GM23338 (cell line): ENCODE data around the gene CCR6. TPM values are rescaled to one million over a fixed set of nuclear protein-coding genes. Genes with fewer than 3 reads are reported as not detected.

Source experiments
- ATAC-seq: fragments of 200-7000 bp; cut with Tn5 transposase; 3 replicates; pipeline ENCODE4 v1.9.1; 2020
- DNase-seq: peaks from one replicate; pipeline ENCODE4 v3.0.0-alpha.2; 2015; ENCODE audit warnings: low spot score
- H2AFZ ChIP-seq: fragments of 200-600 bp; sonication (generic); 2 replicates; pipeline ENCODE4 v1.8.0; 2016; ENCODE audit warnings: antibody characterized with exemption, mild to moderate bottlenecking, moderate library complexity
- H3F3A ChIP-seq: fragments of 200-600 bp; sonication (generic); replicated peaks from 2 replicates; pipeline ENCODE4 v1.8.0; 2017; ENCODE audit warnings: antibody characterized with exemption, mixed run types, low read depth
- H3K27ac ChIP-seq: fragments of 200-600 bp; sonication (generic); 2 replicates; pipeline ENCODE4 v1.6.1; 2016; ENCODE audit warnings: low read depth
- H3K27me3 ChIP-seq: fragments of 200-600 bp; sonication (generic); 2 replicates; pipeline ENCODE4 v1.8.0; 2016; ENCODE audit warnings: mild to moderate bottlenecking, mixed run types, moderate library complexity; ENCODE audit not compliant: insufficient read depth
- H3K36me3 ChIP-seq: fragments of 200-600 bp; sonication (generic); 2 replicates; pipeline ENCODE4 v1.8.0; 2016; ENCODE audit warnings: mild to moderate bottlenecking; ENCODE audit not compliant: insufficient read depth
- H3K4me1 ChIP-seq: fragments of 200-600 bp; sonication (generic); 2 replicates; pipeline ENCODE4 v1.8.0; 2016; ENCODE audit warnings: mild to moderate bottlenecking, moderate library complexity; ENCODE audit not compliant: insufficient read depth
- H3K4me2 ChIP-seq: fragments of 200-600 bp; sonication (generic); 2 replicates; pipeline ENCODE4 v1.7.1; 2017; ENCODE audit warnings: mixed run types
- H3K4me3 ChIP-seq: fragments of 200-600 bp; sonication (generic); 2 replicates; pipeline ENCODE4 v1.6.1; 2016; ENCODE audit warnings: mixed run types
- H3K79me2 ChIP-seq: fragments of 200-600 bp; sonication (generic); replicated peaks from 2 replicates; pipeline ENCODE4 v1.8.0; 2017; ENCODE audit warnings: mild to moderate bottlenecking; ENCODE audit not compliant: insufficient read depth
- H3K9me2 ChIP-seq: fragments of 200-600 bp; sonication (generic); 2 replicates; pipeline ENCODE4 v1.8.0; 2017; ENCODE audit not compliant: insufficient read depth
- H4K20me1 ChIP-seq: fragments of 200-600 bp; sonication (generic); replicated peaks from 2 replicates; pipeline ENCODE4 v1.8.0; 2017; ENCODE audit warnings: mild to moderate bottlenecking; ENCODE audit not compliant: insufficient read depth
- H3K27ac Mint-ChIP-seq: 2 replicates; pipeline ENCODE4 v1.8.0; 2020; ENCODE audit warnings: inconsistent platforms, mild to moderate bottlenecking, moderate library complexity, mixed read lengths
- H3K27me3 Mint-ChIP-seq: 3 replicates; pipeline ENCODE4 v1.8.0; 2022; ENCODE audit warnings: low read depth, mild to moderate bottlenecking, moderate library complexity, mixed read lengths, inconsistent platforms; ENCODE audit not compliant: insufficient read depth, poor library complexity
- H3K36me3 Mint-ChIP-seq: 3 replicates; pipeline ENCODE4 v1.8.0; 2021; ENCODE audit warnings: low read depth, mild to moderate bottlenecking, inconsistent platforms, moderate library complexity, mixed read lengths
- H3K4me1 Mint-ChIP-seq: 3 replicates; pipeline ENCODE4 v1.8.0; 2020; ENCODE audit warnings: mild to moderate bottlenecking, inconsistent platforms, mixed read lengths
- H3K4me3 Mint-ChIP-seq: 3 replicates; pipeline ENCODE4 v1.8.0; 2021; ENCODE audit warnings: moderate library complexity, mild to moderate bottlenecking, inconsistent platforms, mixed read lengths
- H3K9me3 Mint-ChIP-seq: 3 replicates; pipeline ENCODE4 v1.8.0; 2020; ENCODE audit warnings: moderate library complexity, mild to moderate bottlenecking, inconsistent platforms, mixed read lengths
- CREB1 ChIP-seq: fragments of 250-450 bp; sonication (Bioruptor Pico); IDR thresholded peaks from 2 replicates; pipeline ENCODE4 v1.5.0; 2020; ENCODE audit warnings: low read depth, mild to moderate bottlenecking, moderate library complexity
- CTCF ChIP-seq, 2 experiments: fragments of 200-600 bp in 1 of 2; sonication (generic) in 1 of 2; conservative IDR thresholded peaks; 2 replicates each; pipeline versions ENCODE4 v1.5.1 to v1.6.1; 2016 to 2017; ENCODE audit warnings: antibody characterized with exemption in 2 of 2, low read depth in 2 of 2, mild to moderate bottlenecking in 2 of 2, moderate library complexity in 1 of 2
- ETS1 ChIP-seq: IDR thresholded peaks from 2 replicates; pipeline ENCODE4 v1.6.1; 2016; ENCODE audit warnings: antibody characterized with exemption
- EZH2 ChIP-seq: fragments of 200-600 bp; sonication (generic); IDR thresholded peaks from one replicate; pipeline ENCODE4 v1.8.0; 2017; ENCODE audit warnings: antibody characterized with exemption, mild to moderate bottlenecking, low read depth; ENCODE audit not compliant: unreplicated experiment
- EZH2phosphoT487 ChIP-seq: fragments of 200-600 bp; sonication (generic); IDR thresholded peaks from one replicate; pipeline ENCODE4 v1.8.1; 2018; ENCODE audit warnings: antibody characterized with exemption; ENCODE audit not compliant: unreplicated experiment
- JUNB ChIP-seq: IDR thresholded peaks from one replicate; pipeline ENCODE4 v1.6.1; 2016; ENCODE audit warnings: antibody characterized with exemption; ENCODE audit not compliant: unreplicated experiment
- NANOG ChIP-seq: IDR thresholded peaks from 2 replicates; pipeline ENCODE4 v1.6.1; 2016; ENCODE audit warnings: antibody characterized with exemption, borderline replicate concordance
- POLR2AphosphoS5 ChIP-seq: IDR thresholded peaks from 2 replicates; pipeline ENCODE4 v1.6.1; 2016; ENCODE audit warnings: antibody characterized with exemption, low read depth
- REST ChIP-seq: IDR thresholded peaks from one replicate; pipeline ENCODE4 v1.6.1; 2018; ENCODE audit warnings: antibody characterized with exemption; ENCODE audit not compliant: unreplicated experiment
- STAT1 ChIP-seq: IDR thresholded peaks from one replicate; pipeline ENCODE4 v1.6.1; 2016; ENCODE audit warnings: antibody characterized with exemption; ENCODE audit not compliant: unreplicated experiment
- ZNF114 ChIP-seq: fragments of 250-450 bp; sonication (Bioruptor Pico); IDR thresholded peaks from 2 replicates; pipeline ENCODE4 v1.5.0; 2020; ENCODE audit warnings: mild to moderate bottlenecking, moderate library complexity
- ZNF331 ChIP-seq: fragments of 250-450 bp; sonication (Bioruptor Pico); IDR thresholded peaks from 2 replicates; pipeline ENCODE4 v1.5.0; 2020; ENCODE audit warnings: low read depth, mild to moderate bottlenecking, moderate library complexity
- ZNF462 ChIP-seq: fragments of 250-450 bp; sonication (Bioruptor Pico); IDR thresholded peaks from 2 replicates; pipeline ENCODE4 v1.5.0; 2020; ENCODE audit warnings: mild to moderate bottlenecking, moderate library complexity
- polyA plus RNA-seq: library from polyadenylated mRNA; unstranded; fragments of >200 nt; fragmentation: Nextera tagmentation; extraction: Ambion mirVana; gene quantifications from 2 replicates; pipeline ENCODE4 v1.2.1, GENCODE V29; 2016
- total RNA-seq: library from RNA; depleted of rRNA; stranded (reverse); fragments of >200 nt; shearing (Covaris generic); gene quantifications from 2 replicates; pipeline ENCODE4 v1.2.3, GENCODE V29; 2014

The CCR6 gene
- total and polyA plus RNA-seq, 2 experiments from 2014 or later: not detected

- H3K9me2 ChIP-seq: no peaks in the 10 kb centered on the region
- H3K36me3 Mint-ChIP-seq: peaks cover 8% of the 10 kb centered on the region; the same call in 2 of the 3 replicates
- H3K79me2 ChIP-seq: no peaks in the 10 kb centered on the region
- H3K4me1 Mint-ChIP-seq: peaks cover 5% of the 10 kb centered on the region
- H3K36me3 ChIP-seq: peaks cover 7% of the 10 kb centered on the region
- no peak overlapping the region for H3K27ac Mint-ChIP-seq
- ATAC-seq (no peak), DNase-seq (no peak)
- H3K27me3 ChIP-seq: no peaks in the 10 kb centered on the region
- H3K9me3 Mint-ChIP-seq: peaks cover 17% of the 10 kb centered on the region
- peaks cover 2% of the 10 kb centered on the region for H3K27me3 Mint-ChIP-seq
- H3K27ac ChIP-seq: no peak overlapping the region
- H3K4me1 ChIP-seq: no peaks in the 10 kb centered on the region
- no peaks in the 10 kb centered on the region for H4K20me1 ChIP-seq
- no peaks in the 10 kb centered on the region for H3F3A ChIP-seq
- H3K4me3 ChIP-seq: no peak overlapping the region
- TF ChIP-seq NANOG (no peak), POLR2AphosphoS5 (no peak), CTCF (conservative IDR thresholded peaks at IDR 0.05; ENCODE audit: low read depth in 2 of 2) (no peak), ZNF331 (CRISPR knock-in tag) (no peak), ZNF114 (CRISPR knock-in tag) (no peak), CREB1 (CRISPR knock-in tag) (no peak), STAT1 (no peak), EZH2phosphoT487 (no peak), JUNB (no peak), ZNF462 (CRISPR knock-in tag) (no peak), ETS1 (no peak), EZH2 (no peak), REST (no peak)
- no peak overlapping the region for H2AFZ ChIP-seq
- H3K4me3 Mint-ChIP-seq: no peak overlapping the region
- no peak overlapping the region for H3K4me2 ChIP-seq
Measured at GRCh38 chr6:167091805-167092107, 31.1 kb upstream of the CCR6 start.
